T47D (cell line): ENCODE measurements around the gene RAI2.

ENCODE experiments used
- DNase-seq, 2 experiments: peaks; one replicate each; pipeline versions ENCODE4 v3.0.0 to v3.0.0-alpha.2; 2011 to 2012; ENCODE audit warnings: low read depth in 1 of 2, low spot score in 1 of 2
- JUND ChIP-seq: IDR thresholded peaks from 2 replicates; pipeline ENCODE4 v1.6.1; 2012; ENCODE audit warnings: low read depth
- in situ Hi-C: cut with HindIII; loops from 2 replicates; pipeline ENCODE4 v1.10.0; 2016; ENCODE audit warnings: low sequenced_read_pairs, low pct_unique_long_range_greater_than_20kb

Gene RAI2

DNA sequence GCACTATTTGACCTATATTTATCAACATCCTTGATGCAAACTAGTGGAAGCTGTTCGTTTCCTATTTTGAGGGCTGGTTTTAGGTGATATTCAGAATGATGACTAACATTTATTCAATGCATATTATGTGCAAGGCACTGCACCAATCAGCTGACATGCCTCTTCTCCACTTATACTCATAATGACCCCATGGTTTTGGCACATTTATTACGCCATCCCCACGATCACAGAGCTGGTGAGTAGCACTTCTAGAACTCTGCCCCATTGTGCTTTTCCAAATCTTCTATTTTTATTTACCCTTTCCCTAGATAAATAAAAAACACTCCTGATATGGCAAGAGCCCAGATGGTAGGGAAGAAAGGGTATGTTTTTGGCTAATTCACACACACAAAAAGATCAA lies 110.7 kb downstream of the RAI2 start:
- in situ Hi-C loops: no loop called here
- no peak for DNase-seq
- TF ChIP-seq JUND: no peak
